Activated naive CD4-positive, alpha-beta T cell treated with anti-CD3 and anti-CD28 coated beads, Interleukin-2, amount 50 U/mL, for 16 hours (primary cell): Measurements from ENCODE around the gene FAM20C.

Source experiments
- DNase-seq: peaks from one replicate; pipeline ENCODE4 v3.0.0-alpha.2; 2020

Gene FAM20C

GRCh38 chr7:211033-211714, 18.8 kb downstream of the FAM20C start:
- no peak for DNase-seq

- no peak for DNase-seq
These were observed 19.3 kb downstream of the FAM20C start for GRCh38 chr7:211715-212058.

GRCh38 chr7:212754-213153, 20.4 kb downstream of the FAM20C start:
- no peak for DNase-seq

GRCh38 chr7:213324-213993, 21.1 kb downstream of the FAM20C start:
- no peak for DNase-seq

GRCh38 chr7:214410-215212, 22.2 kb downstream of the FAM20C start:
- no peak for DNase-seq

- no peak for DNase-seq
These were observed 24.3 kb downstream of the FAM20C start for GRCh38 chr7:216360-217300.

- DNase-seq = no peak
These were observed 25.4 kb downstream of the FAM20C start for GRCh38 chr7:217781-218180.

- DNase-seq = no peak
These were observed 25.9 kb downstream of the FAM20C start for GRCh38 chr7:218316-218715.

- DNase-seq = no peak
These were observed 26.7 kb downstream of the FAM20C start for GRCh38 chr7:218896-219580.

- DNase-seq = no peak
These were observed 27.3 kb downstream of the FAM20C start for GRCh38 chr7:219581-220150.

GRCh38 chr7:220151-220841, 27.9 kb downstream of the FAM20C start:
- no peak for DNase-seq

GRCh38 chr7:221978-222715, 29.8 kb downstream of the FAM20C start:
- no peak for DNase-seq

GRCh38 chr7:222716-223041, 30.3 kb downstream of the FAM20C start:
- DNase-seq = no peak

- DNase-seq = no peak
These were observed 30.9 kb downstream of the FAM20C start for GRCh38 chr7:223118-223800.

- DNase-seq = no peak
These were observed 31.5 kb downstream of the FAM20C start for GRCh38 chr7:223861-224260.

- no peak for DNase-seq
These were observed 34.0 kb downstream of the FAM20C start for GRCh38 chr7:226281-226895.

GRCh38 chr7:227926-228325, 35.6 kb downstream of the FAM20C start:
- DNase-seq = no peak

- no peak for DNase-seq
These were observed 36.2 kb downstream of the FAM20C start for GRCh38 chr7:228610-229009.

- no peak for DNase-seq
These were observed 37.0 kb downstream of the FAM20C start for GRCh38 chr7:229184-229964.
